GM19023 (cell line): ENCODE measurements around the gene HAP1.
"Not testable (repeated sequence)": the region's sequence is repeated elsewhere in the genome, so short reads cannot be mapped to it uniquely, and the experiment has no call there.

Experiments used
- ATAC-seq: cut with Tn5 transposase; IDR thresholded peaks from one replicate; pipeline ENCODE4 v1.9.1; 2021; ENCODE audit warnings: mild to moderate bottlenecking, moderate library complexity; ENCODE audit not compliant: unreplicated experiment

HAP1 gene

DNA sequence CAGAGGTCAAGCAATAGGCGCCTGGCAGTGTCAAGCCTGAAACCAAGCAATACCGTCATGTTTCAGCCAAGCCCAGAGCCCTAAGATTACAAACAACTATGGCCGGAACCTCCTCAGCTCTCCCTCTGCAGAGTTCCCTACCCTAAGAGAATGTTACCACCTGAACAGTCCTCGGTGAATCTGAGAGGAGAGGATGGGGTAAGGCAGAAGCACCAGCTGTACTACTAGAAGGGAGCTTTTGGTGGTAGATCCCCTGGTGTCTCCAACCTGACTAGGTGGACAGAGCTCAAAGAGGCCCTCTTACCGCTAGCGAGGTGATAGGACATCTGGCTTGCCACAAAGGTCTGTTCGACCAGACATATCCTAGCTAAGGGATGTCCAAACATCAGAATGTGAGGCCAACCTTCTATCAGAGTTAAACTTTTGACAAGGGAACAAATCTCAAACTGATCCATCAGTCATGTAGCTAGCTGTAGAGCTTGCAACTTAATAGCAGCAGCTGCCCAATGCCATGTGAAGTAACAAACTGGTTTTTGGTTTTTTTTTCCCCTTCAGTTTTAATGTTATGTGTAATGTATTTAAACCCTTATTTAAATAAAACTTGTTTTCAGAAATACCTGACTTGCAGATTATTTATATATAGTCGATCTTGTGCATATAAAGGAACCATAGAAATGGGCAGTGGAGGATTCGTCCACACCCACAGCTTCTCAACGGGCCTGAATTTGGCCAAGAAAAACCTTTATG lies 43.2 kb downstream of the HAP1 start:
- ATAC-seq, result no peak

- ATAC-seq, result no peak
Measured at GRCh38 chr17:41690497-41690896, 43.9 kb downstream of the HAP1 start.

GRCh38 chr17:41689497-41690299 lies 44.7 kb downstream of the HAP1 start:
- ATAC-seq, result no peak

DNA sequence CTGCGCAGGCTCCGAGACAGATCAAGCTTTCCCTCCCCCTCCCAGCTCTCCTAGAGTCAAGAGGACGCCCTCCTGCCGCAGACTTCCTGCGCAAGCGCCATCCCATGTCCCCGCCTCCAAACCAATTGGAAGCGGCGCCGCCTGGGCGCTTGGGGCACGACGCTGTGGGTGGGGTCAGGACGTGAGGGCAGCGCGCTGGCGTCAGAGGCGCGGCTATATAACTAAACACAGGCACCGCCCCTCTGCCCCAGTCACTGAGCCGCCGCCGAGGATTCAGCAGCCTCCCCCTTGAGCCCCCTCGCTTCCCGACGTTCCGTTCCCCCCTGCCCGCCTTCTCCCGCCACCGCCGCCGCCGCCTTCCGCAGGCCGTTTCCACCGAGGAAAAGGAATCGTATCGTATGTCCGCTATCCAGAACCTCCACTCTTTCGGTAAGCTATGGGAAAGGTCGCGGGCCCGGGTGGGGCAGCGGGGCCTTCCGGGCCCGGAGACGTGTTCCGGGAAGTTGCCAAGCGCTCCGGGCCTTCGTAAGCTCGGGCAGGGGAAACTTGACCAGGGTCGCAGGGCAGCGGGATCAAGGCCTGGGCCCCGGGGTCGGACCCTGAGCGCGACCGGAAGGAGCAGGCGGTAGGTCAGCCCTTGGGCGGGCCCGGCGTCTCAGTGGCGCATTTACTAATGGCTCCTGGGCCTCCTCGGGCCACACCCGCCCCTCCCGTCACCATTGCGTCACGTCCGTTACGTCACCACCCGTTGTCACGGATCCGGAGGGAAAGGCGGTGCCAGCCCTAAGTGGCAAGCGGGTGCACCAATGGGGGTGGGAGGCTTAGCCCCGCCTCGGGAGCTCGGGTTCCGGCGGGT lies 45.6 kb downstream of the HAP1 start, which contains the start of gene EIF1:
EIF1 (plus strand) TSS at position 245 of the 856 bp plus-strand sequence; CDS start at position 399, 154 bp downstream.
- ATAC-seq, result peak; percentile 77

GRCh38 chr17:41687828-41688640 lies 46.4 kb downstream of the HAP1 start:
- ATAC-seq, result peak; percentile 1

DNA sequence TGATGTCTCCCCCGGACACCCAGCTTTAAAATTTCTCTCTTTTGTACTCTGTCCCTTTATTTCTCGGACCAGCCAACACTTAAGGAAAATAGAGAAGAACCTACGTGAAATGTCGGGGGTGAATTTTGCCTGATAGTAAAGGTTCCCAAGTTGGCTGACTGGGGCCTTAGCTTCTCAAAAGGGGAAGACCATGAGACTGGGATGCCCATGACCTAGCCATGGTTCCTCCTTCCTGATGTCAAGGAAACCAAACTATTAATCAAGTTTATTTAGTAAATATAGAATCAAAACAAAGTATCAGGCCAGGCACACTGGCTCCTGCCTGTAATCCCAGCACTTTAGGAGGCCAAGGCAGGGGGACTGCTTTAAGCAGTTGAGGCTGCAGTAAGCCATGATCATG lies 48.2 kb downstream of the HAP1 start:
- no peak for ATAC-seq

DNA sequence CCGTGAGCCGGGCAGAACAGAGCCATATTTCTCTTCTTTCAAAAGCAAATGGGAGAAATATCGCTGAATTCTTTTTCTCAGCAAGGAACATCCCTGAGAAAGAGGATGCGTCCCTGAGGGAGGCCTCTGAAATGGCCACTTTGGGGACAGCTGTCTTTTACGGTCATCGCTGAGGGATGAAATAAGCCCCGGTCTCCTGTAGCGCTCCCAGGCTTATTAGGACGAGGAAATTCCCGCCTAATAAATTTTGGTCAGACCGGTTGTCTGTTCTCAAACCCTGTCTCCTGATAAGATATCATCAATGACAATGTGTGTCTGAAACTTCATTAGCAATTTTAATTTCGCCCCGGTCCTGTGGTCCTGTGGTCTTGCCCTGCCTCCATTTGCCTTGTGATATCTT lies 48.7 kb downstream of the HAP1 start:
- ATAC-seq, result not testable (repeated sequence)

GRCh38 chr17:41684035-41684434 lies 50.4 kb downstream of the HAP1 start:
- ATAC-seq, result no peak

DNA sequence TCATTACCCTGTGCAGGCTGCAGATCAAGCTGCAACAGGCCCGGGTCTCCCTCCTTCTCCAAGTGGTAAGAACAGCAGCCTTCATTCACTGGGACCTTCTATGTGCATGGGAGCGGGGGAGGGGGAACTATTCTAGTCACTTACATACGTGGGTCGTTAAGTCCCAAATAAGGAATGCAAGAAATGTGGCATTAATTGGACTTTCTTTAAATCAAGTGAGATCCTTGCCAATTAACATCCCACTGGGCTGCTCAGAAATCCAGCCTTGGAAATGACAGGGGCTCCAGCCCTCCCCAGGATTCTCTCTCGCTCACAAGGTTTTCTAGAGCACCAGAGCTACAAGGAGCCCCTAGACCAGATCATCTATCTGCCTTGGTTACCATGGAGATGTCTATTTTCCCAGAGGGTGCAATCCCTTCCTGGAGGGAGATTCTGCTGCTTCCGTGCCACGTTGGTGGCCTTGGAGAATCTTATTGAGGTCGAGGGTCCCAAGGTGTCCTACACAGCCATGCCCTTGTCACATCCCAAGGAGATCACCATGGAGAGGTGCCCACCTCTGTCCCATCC lies 50.9 kb downstream of the HAP1 start:
- no peak for ATAC-seq

- no peak for ATAC-seq
Measured at GRCh38 chr17:41682631-41683030, 51.8 kb downstream of the HAP1 start.

DNA sequence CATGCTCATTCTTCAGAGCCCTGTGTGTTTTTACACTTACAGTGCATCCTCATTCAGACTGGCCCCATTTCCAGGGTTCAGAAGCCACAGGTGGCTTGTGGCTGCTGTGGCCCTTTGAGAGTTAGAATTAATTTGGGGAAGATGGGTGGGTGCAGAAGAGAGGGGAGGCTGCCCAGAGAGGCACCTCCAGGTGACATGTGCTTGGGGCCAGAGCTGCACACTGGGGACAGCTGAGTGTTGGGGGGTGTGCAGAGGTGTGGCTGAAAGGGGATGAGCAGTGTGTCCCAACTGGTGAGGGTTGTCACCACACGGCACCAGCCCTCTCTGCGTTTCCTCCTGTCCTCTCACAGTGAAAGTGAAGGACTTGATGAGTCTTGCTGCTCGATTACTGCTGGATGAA lies 52.7 kb downstream of the HAP1 start:
- ATAC-seq, result no peak

DNA sequence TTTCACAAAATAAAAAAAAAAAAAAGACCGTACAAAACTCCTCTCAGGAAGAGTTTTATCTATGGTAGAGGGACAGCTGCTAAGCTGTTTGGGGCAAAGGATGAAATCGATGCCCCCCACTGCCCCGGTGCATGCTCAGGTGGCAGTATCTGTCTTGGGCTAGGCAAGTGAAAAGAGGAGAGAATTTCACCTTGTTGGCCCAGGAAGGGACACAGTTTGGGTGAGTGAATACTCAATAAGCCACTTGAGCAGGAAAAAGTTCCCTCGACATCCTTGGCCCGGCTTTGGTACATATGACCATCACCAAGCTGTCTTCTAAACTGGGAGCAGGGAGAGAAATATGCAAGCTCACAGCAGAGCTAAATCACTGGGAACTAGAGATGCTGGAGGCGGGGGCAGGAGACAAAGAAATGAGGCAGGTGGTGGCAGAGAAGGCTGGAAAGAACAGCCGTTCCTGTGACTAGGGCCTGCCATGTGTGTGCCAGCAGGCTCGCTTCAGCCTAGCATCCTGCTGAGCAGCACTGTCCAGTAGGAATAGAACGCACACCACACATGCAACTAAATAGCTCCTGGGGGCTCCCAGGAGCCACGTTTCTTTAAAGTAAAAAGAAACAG lies 53.9 kb downstream of the HAP1 start:
- ATAC-seq, result no peak

DNA sequence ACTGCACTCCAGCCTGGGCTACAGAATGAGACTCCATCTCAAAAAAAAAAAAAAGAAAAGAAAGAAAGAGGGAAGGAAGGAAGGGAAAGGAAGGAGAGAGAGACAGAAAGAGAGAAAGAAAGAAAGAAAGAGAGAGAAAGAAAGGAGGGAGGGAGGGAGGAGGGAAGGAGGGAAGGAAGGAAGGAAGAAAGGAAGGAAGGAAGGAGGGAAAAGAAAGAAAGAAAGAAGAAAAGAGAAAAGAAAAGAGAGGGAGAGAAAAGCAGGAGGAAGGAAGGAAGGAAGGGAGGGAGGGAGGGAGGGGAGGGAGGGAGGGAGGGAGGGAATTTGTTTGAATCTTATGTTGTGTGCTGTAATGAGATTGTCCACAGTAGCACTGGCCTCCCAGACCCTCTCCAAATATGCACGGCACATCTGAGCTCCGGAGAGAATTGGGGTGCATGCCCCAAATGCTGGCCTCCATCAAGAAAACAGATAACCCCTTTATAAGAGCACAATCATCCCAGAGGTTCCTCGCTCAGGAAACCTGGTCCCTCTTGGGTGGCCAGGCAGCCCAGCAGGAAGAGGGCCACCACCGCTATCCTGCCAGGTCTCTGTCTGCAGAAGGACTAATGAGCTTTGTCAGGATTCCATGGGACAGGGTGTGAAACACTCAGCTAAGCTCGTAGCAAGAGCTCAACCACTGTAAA lies 54.6 kb downstream of the HAP1 start:
- ATAC-seq, result no peak

- ATAC-seq, result peak; percentile 59
Measured at GRCh38 chr17:41678907-41679739, 55.3 kb downstream of the HAP1 start.

- no peak for ATAC-seq
Measured at GRCh38 chr17:41678411-41678906, 56.0 kb downstream of the HAP1 start.

- no peak for ATAC-seq
Measured at GRCh38 chr17:41676058-41676419, 58.4 kb downstream of the HAP1 start.

GRCh38 chr17:41675157-41676057 lies 59.0 kb downstream of the HAP1 start:
- not testable (repeated sequence) for ATAC-seq
